Smooth muscle cell (in vitro differentiated cells): Measurements from ENCODE around the gene PPP1R16B. TPM values are rescaled to one million over a fixed set of nuclear protein-coding genes. Genes with fewer than 3 reads are reported as not detected.

ENCODE experiments used
- DNase-seq: peaks from one replicate; lab custom pipeline; 2025; ENCODE audit not compliant: unreplicated experiment; lab: John Stamatoyannopoulos, UW
- H2AFZ ChIP-seq: fragments of 200-600 bp; sonication (generic); 2 replicates; pipeline ENCODE4 v1.6.0; 2016; ENCODE audit warnings: antibody characterized with exemption, low read depth, mild to moderate bottlenecking
- H3F3A ChIP-seq: fragments of 200-600 bp; sonication (generic); 2 replicates; pipeline ENCODE4 v1.6.0; 2017; ENCODE audit warnings: antibody characterized with exemption, low read depth
- H3K27ac ChIP-seq: fragments of 200-600 bp; sonication (generic); 2 replicates; pipeline ENCODE4 v1.5.1; 2016; ENCODE audit warnings: low read depth, mild to moderate bottlenecking
- H3K27me3 ChIP-seq: fragments of 200-600 bp; sonication (generic); 2 replicates; pipeline ENCODE4 v1.6.1; 2016; ENCODE audit warnings: low read depth, mild to moderate bottlenecking
- H3K36me3 ChIP-seq: fragments of 200-600 bp; sonication (generic); 2 replicates; pipeline ENCODE4 v1.5.1; 2016; ENCODE audit warnings: low read depth
- H3K4me1 ChIP-seq: fragments of 200-600 bp; sonication (generic); 2 replicates; pipeline ENCODE4 v1.5.1; 2016; ENCODE audit warnings: low read depth
- H3K4me2 ChIP-seq: fragments of 200-600 bp; sonication (generic); 2 replicates; pipeline ENCODE4 v1.6.0; 2016; ENCODE audit warnings: mild to moderate bottlenecking
- H3K4me3 ChIP-seq: fragments of 200-600 bp; sonication (generic); 2 replicates; pipeline ENCODE4 v1.5.1; 2016; ENCODE audit warnings: mild to moderate bottlenecking
- H3K79me2 ChIP-seq: fragments of 200-600 bp; sonication (generic); 2 replicates; pipeline ENCODE4 v1.6.0; 2016; ENCODE audit warnings: low read depth, mild to moderate bottlenecking
- H3K9ac ChIP-seq: fragments of 200-600 bp; sonication (generic); 2 replicates; pipeline ENCODE4 v1.6.0; 2016; ENCODE audit warnings: low read depth
- H3K9me3 ChIP-seq: fragments of 200-600 bp; sonication (generic); replicated peaks from 2 replicates; pipeline ENCODE4 v1.5.1; 2016; ENCODE audit warnings: low read depth
- H4K20me1 ChIP-seq: fragments of 200-600 bp; sonication (generic); 2 replicates; pipeline ENCODE4 v1.6.0; 2016; ENCODE audit warnings: low read depth
- CTCF ChIP-seq: fragments of 200-600 bp; sonication (generic); IDR thresholded peaks from 2 replicates; pipeline ENCODE4 v1.5.1; 2017; ENCODE audit warnings: borderline replicate concordance, mild to moderate bottlenecking, antibody characterized with exemption; ENCODE audit not compliant: insufficient read depth, poor library complexity, severe bottlenecking
- WGBS: methylation state at CpG from one replicate; pipeline ENCODE4 v1.1.7; 2016; ENCODE audit warnings: low lambda C conversion rate; 5-methylcytosine and 5-hydroxymethylcytosine counted together
- polyA plus RNA-seq: library from polyadenylated mRNA; unstranded; fragments of >200 nt; fragmentation: Nextera tagmentation; extraction: Ambion mirVana; gene quantifications from 2 replicates; pipeline ENCODE4 v1.2.1, GENCODE V29; 2016
- total RNA-seq: library from RNA; depleted of rRNA; stranded (reverse); fragments of >200 nt; gene quantifications from 2 replicates; pipeline ENCODE4 v1.2.3, GENCODE V29; 2014

The PPP1R16B gene
- total and polyA plus RNA-seq, 2 experiments from 2014 or later = not detected

GRCh38 chr20:38889792-38890496, 84.4 kb downstream of the PPP1R16B start:
- DNase-seq = no peak
- WGBS = 87% methylated on average over 13 of the region's 13 CpGs
- H3K27me3 ChIP-seq = peaks cover 13% of the 10 kb centered on the region
- H4K20me1 ChIP-seq = no peaks in the 10 kb centered on the region
- no peak overlapping the region for H3K4me3 ChIP-seq
- no peaks in the 10 kb centered on the region for H3K79me2 ChIP-seq
- no peak overlapping the region for H3K9ac ChIP-seq
- no peaks in the 10 kb centered on the region for H3K36me3 ChIP-seq
- no peak overlapping the region for H3K4me2 ChIP-seq
- no peaks in the 10 kb centered on the region for H3K9me3 ChIP-seq
- TF ChIP-seq CTCF = no peak
- no peaks in the 10 kb centered on the region for H3K4me1 ChIP-seq
- no peak overlapping the region for H3K27ac ChIP-seq
- no peaks in the 10 kb centered on the region for H3F3A ChIP-seq
- no peak overlapping the region for H2AFZ ChIP-seq

GRCh38 chr20:38890497-38890818, 85.0 kb downstream of the PPP1R16B start:
- Histone ChIP-seq H3K4me2 (no peak overlapping the region), H4K20me1 (no peaks in the 10 kb centered on the region), H2AFZ (no peak overlapping the region), H3K27me3 (peaks cover 18% of the 10 kb centered on the region), H3K9me3 (no peaks in the 10 kb centered on the region), H3K79me2 (no peaks in the 10 kb centered on the region), H3K4me1 (no peaks in the 10 kb centered on the region), H3F3A (no peaks in the 10 kb centered on the region), H3K36me3 (no peaks in the 10 kb centered on the region), H3K4me3 (no peak overlapping the region), H3K9ac (no peak overlapping the region), H3K27ac (no peak overlapping the region)
- DNase-seq = no peak
- 75% methylated on average over 3 of the region's 3 CpGs for WGBS
- no peak for TF ChIP-seq CTCF

GRCh38 chr20:38892091-38892981, 86.8 kb downstream of the PPP1R16B start:
- H4K20me1 ChIP-seq = no peaks in the 10 kb centered on the region
- no peak overlapping the region for H3K4me3 ChIP-seq
- H3K9me3 ChIP-seq = no peaks in the 10 kb centered on the region
- H3K27me3 ChIP-seq = peaks cover 36% of the 10 kb centered on the region
- TF ChIP-seq CTCF = no peak
- WGBS = 84% methylated on average over 11 of the region's 11 CpGs
- no peaks in the 10 kb centered on the region for H3K79me2 ChIP-seq
- H3K4me1 ChIP-seq = no peaks in the 10 kb centered on the region
- DNase-seq = no peak
- H2AFZ ChIP-seq = no peak overlapping the region
- H3F3A ChIP-seq = no peaks in the 10 kb centered on the region
- H3K9ac ChIP-seq = no peak overlapping the region
- H3K27ac ChIP-seq = no peak overlapping the region
- H3K36me3 ChIP-seq = no peaks in the 10 kb centered on the region
- H3K4me2 ChIP-seq = no peak overlapping the region
